Activated naive CD8-positive, alpha-beta T cell treated with anti-CD3 and anti-CD28 coated beads for 36 hours (primary cell): ENCODE measurements around the gene EEA1. TPM values are rescaled to one million over a fixed set of nuclear protein-coding genes. Genes with fewer than 3 reads are reported as not detected.

Source experiments
- DNase-seq: peaks from one replicate; pipeline ENCODE4 v3.0.0; 2021
- H3K27ac Mint-ChIP-seq: one replicate; pipeline ENCODE4 v1.8.0; 2022; ENCODE audit warnings: mild to moderate bottlenecking, moderate library complexity, mixed read lengths
- H3K27me3 Mint-ChIP-seq: one replicate; pipeline ENCODE4 v1.8.0; 2022; ENCODE audit warnings: mild to moderate bottlenecking, mixed read lengths
- H3K36me3 Mint-ChIP-seq: one replicate; pipeline ENCODE4 v1.8.0; 2021; ENCODE audit warnings: mild to moderate bottlenecking, mixed read lengths
- H3K4me1 Mint-ChIP-seq: one replicate; pipeline ENCODE4 v1.8.0; 2021; ENCODE audit warnings: mixed read lengths
- H3K4me3 Mint-ChIP-seq: one replicate; pipeline ENCODE4 v1.8.0; 2022; ENCODE audit warnings: mild to moderate bottlenecking, moderate library complexity, mixed read lengths
- H3K9me3 Mint-ChIP-seq: one replicate; pipeline ENCODE4 v1.8.0; 2022; ENCODE audit warnings: mixed read lengths
- total RNA-seq, 2 experiments: library from RNA; stranded (reverse); gene quantifications; one replicate each; pipeline ENCODE4 v1.2.3, GENCODE V29; 2021

The EEA1 gene
- total RNA-seq, 2 experiments from 2014 or later = 17.5 TPM

GRCh38 chr12:92739113-92739512 lies 190.0 kb downstream of the EEA1 start:
- Mint-ChIP-seq H3K4me1 (peaks cover 2% of the 10 kb centered on the region), H3K36me3 (no peaks in the 10 kb centered on the region), H3K27me3 (no peaks in the 10 kb centered on the region), H3K27ac (no peak overlapping the region), H3K4me3 (no peak overlapping the region), H3K9me3 (peaks cover 1% of the 10 kb centered on the region)
- DNase-seq = no peak

- Mint-ChIP-seq H3K4me1 (peaks cover 2% of the 10 kb centered on the region), H3K36me3 (no peaks in the 10 kb centered on the region), H3K27me3 (no peaks in the 10 kb centered on the region), H3K9me3 (peaks cover 1% of the 10 kb centered on the region), H3K27ac (no peak overlapping the region), H3K4me3 (no peak overlapping the region)
- no peak for DNase-seq
Observed at GRCh38 chr12:92737855-92738850, 190.9 kb downstream of the EEA1 start.

GRCh38 chr12:92736605-92737004 lies 192.5 kb downstream of the EEA1 start:
- Mint-ChIP-seq H3K4me3 (no peak overlapping the region), H3K27me3 (no peaks in the 10 kb centered on the region), H3K9me3 (peaks cover 1% of the 10 kb centered on the region), H3K27ac (no peak overlapping the region), H3K36me3 (no peaks in the 10 kb centered on the region), H3K4me1 (peaks cover 2% of the 10 kb centered on the region)
- no peak for DNase-seq

GRCh38 chr12:92735131-92735721 lies 193.9 kb downstream of the EEA1 start:
- H3K27me3 Mint-ChIP-seq = no peaks in the 10 kb centered on the region
- DNase-seq = no peak
- H3K36me3 Mint-ChIP-seq = no peaks in the 10 kb centered on the region
- no peak overlapping the region for H3K4me3 Mint-ChIP-seq
- peaks cover 2% of the 10 kb centered on the region for H3K4me1 Mint-ChIP-seq
- H3K9me3 Mint-ChIP-seq = peaks cover 1% of the 10 kb centered on the region
- H3K27ac Mint-ChIP-seq = no peak overlapping the region

GRCh38 chr12:92733661-92734060 lies 195.4 kb downstream of the EEA1 start:
- Mint-ChIP-seq H3K27me3 (no peaks in the 10 kb centered on the region), H3K27ac (no peak overlapping the region), H3K4me1 (peaks cover 2% of the 10 kb centered on the region), H3K36me3 (no peaks in the 10 kb centered on the region), H3K9me3 (peaks cover 1% of the 10 kb centered on the region), H3K4me3 (no peak overlapping the region)
- DNase-seq = no peak

GRCh38 chr12:92733181-92733580 lies 195.9 kb downstream of the EEA1 start:
- Mint-ChIP-seq H3K4me3 (no peak overlapping the region), H3K4me1 (peaks cover 2% of the 10 kb centered on the region), H3K27me3 (no peaks in the 10 kb centered on the region), H3K27ac (no peak overlapping the region), H3K36me3 (no peaks in the 10 kb centered on the region), H3K9me3 (peaks cover 1% of the 10 kb centered on the region)
- no peak for DNase-seq

- Mint-ChIP-seq H3K4me3 (no peak overlapping the region), H3K27ac (no peak overlapping the region), H3K36me3 (no peaks in the 10 kb centered on the region), H3K9me3 (peaks cover 1% of the 10 kb centered on the region), H3K4me1 (peaks cover 2% of the 10 kb centered on the region), H3K27me3 (no peaks in the 10 kb centered on the region)
- no peak for DNase-seq
Observed at GRCh38 chr12:92732716-92733115, 196.4 kb downstream of the EEA1 start.

- Mint-ChIP-seq H3K27ac (no peak overlapping the region), H3K27me3 (no peaks in the 10 kb centered on the region), H3K4me1 (peaks cover 2% of the 10 kb centered on the region), H3K4me3 (no peak overlapping the region), H3K9me3 (peaks cover 1% of the 10 kb centered on the region), H3K36me3 (no peaks in the 10 kb centered on the region)
- DNase-seq = no peak
Observed at GRCh38 chr12:92732216-92732615, 196.9 kb downstream of the EEA1 start.

- Mint-ChIP-seq H3K4me3 (no peak overlapping the region), H3K36me3 (no peaks in the 10 kb centered on the region), H3K9me3 (peaks cover 1% of the 10 kb centered on the region), H3K27me3 (no peaks in the 10 kb centered on the region), H3K4me1 (no peaks in the 10 kb centered on the region), H3K27ac (no peak overlapping the region)
- no peak for DNase-seq
Observed at GRCh38 chr12:92730758-92731157, 198.3 kb downstream of the EEA1 start.

- Mint-ChIP-seq H3K4me1 (no peaks in the 10 kb centered on the region), H3K27me3 (no peaks in the 10 kb centered on the region), H3K27ac (no peak overlapping the region), H3K36me3 (no peaks in the 10 kb centered on the region), H3K9me3 (peaks cover 5% of the 10 kb centered on the region), H3K4me3 (no peak overlapping the region)
- DNase-seq = no peak
Observed at GRCh38 chr12:92729773-92730305, 199.3 kb downstream of the EEA1 start.

- Mint-ChIP-seq H3K36me3 (peaks cover 4% of the 10 kb centered on the region), H3K4me3 (no peak overlapping the region), H3K27ac (no peak overlapping the region), H3K4me1 (no peaks in the 10 kb centered on the region), H3K27me3 (no peaks in the 10 kb centered on the region), H3K9me3 (peaks cover 8% of the 10 kb centered on the region)
- no peak for DNase-seq
Observed at GRCh38 chr12:92726850-92727249, 202.2 kb downstream of the EEA1 start.

GRCh38 chr12:92722897-92723296 lies 206.2 kb downstream of the EEA1 start:
- Mint-ChIP-seq H3K4me1 (no peaks in the 10 kb centered on the region), H3K4me3 (no peak overlapping the region), H3K27ac (no peak overlapping the region), H3K36me3 (peaks cover 4% of the 10 kb centered on the region), H3K9me3 (peaks cover 8% of the 10 kb centered on the region), H3K27me3 (no peaks in the 10 kb centered on the region)
- no peak for DNase-seq

GRCh38 chr12:92721656-92722055 lies 207.4 kb downstream of the EEA1 start:
- no peaks in the 10 kb centered on the region for H3K4me1 Mint-ChIP-seq
- no peaks in the 10 kb centered on the region for H3K27me3 Mint-ChIP-seq
- H3K4me3 Mint-ChIP-seq = no peak overlapping the region
- no peak for DNase-seq
- H3K9me3 Mint-ChIP-seq = peaks cover 8% of the 10 kb centered on the region
- peaks cover 4% of the 10 kb centered on the region for H3K36me3 Mint-ChIP-seq
- H3K27ac Mint-ChIP-seq = no peak overlapping the region

- no peaks in the 10 kb centered on the region for H3K4me1 Mint-ChIP-seq
- no peak overlapping the region for H3K4me3 Mint-ChIP-seq
- no peaks in the 10 kb centered on the region for H3K27me3 Mint-ChIP-seq
- no peak for DNase-seq
- no peak overlapping the region for H3K27ac Mint-ChIP-seq
- peaks cover 8% of the 10 kb centered on the region for H3K9me3 Mint-ChIP-seq
- H3K36me3 Mint-ChIP-seq = peaks cover 4% of the 10 kb centered on the region
Observed at GRCh38 chr12:92721130-92721529, 208.0 kb downstream of the EEA1 start.
